Panc1 (cell line): ENCODE data around the gene SPSB3. TPM values are rescaled to one million over a fixed set of nuclear protein-coding genes. Genes with fewer than 3 reads are reported as not detected.

Source experiments
- ATAC-seq: fragments of 200-7000 bp; cut with Tn5 transposase; 2 replicates; pipeline ENCODE4 v1.9.1; 2020; ENCODE audit warnings: mild to moderate bottlenecking, moderate library complexity
- BruUV-seq: library from RNA; stranded (reverse); fragments of 400-500 nt; replicated peaks from 2 replicates; lab custom pipeline; 2021; lab: Mats Ljungman, UMichigan
- CTCF ChIA-PET: fragments of 300-600 bp; sonication (Branson Sonifier 250); formaldehyde crosslinking; loops from one replicate; lab custom pipeline; 2022; ENCODE audit warnings: antibody characterized with exemption; lab: Charles Lee
- POLR2A ChIA-PET: fragments of 300-600 bp; sonication (Branson Sonifier 250); formaldehyde crosslinking; loops from one replicate; lab custom pipeline; 2022; ENCODE audit warnings: antibody characterized with exemption; lab: Charles Lee
- DNase-seq: peaks from one replicate; pipeline ENCODE4 v3.0.0-alpha.2; 2010; ENCODE audit warnings: low read depth, low spot score
- H3K27ac ChIP-seq: 2 replicates; pipeline ENCODE4 v1.5.1; 2011; ENCODE audit warnings: mild to moderate bottlenecking, low read length, inconsistent platforms
- H3K27me3 ChIP-seq: fragments of 200-500 bp; sonication (Bioruptor generic); 2 replicates; pipeline ENCODE4 v1.6.0; 2014; ENCODE audit warnings: low read length, inconsistent platforms; ENCODE audit not compliant: control insufficient read depth, insufficient read depth
- H3K36me3 ChIP-seq: fragments of 200-500 bp; sonication (Bioruptor generic); 2 replicates; pipeline ENCODE4 v1.5.1; 2014; ENCODE audit warnings: inconsistent platforms, mild to moderate bottlenecking, low read length, moderate library complexity; ENCODE audit not compliant: control insufficient read depth, insufficient read depth
- H3K4me1 ChIP-seq: 2 replicates; pipeline ENCODE4 v1.5.1; 2011; ENCODE audit warnings: inconsistent platforms, mild to moderate bottlenecking, low read length, moderate library complexity; ENCODE audit not compliant: control insufficient read depth, insufficient read depth
- H3K4me3 ChIP-seq, 2 experiments: 2 replicates each; pipeline ENCODE4 v1.5.1; 2011 to 2012; ENCODE audit warnings: low read depth in 2 of 2, low read length in 2 of 2, mild to moderate bottlenecking in 2 of 2, inconsistent platforms in 1 of 2, moderate library complexity in 1 of 2
- H3K9me3 ChIP-seq: fragments of 200-500 bp; sonication (Bioruptor generic); 2 replicates; pipeline ENCODE4 v1.5.1; 2014; ENCODE audit warnings: low read depth, mild to moderate bottlenecking, inconsistent platforms, low read length, moderate library complexity; ENCODE audit not compliant: control insufficient read depth, insufficient read depth
- CTCF ChIP-seq: fragments of 450-650 bp; IDR thresholded peaks from 2 replicates; pipeline ENCODE4 v1.5.1; 2017; ENCODE audit warnings: mild to moderate bottlenecking
- POLR2AphosphoS5 ChIP-seq: IDR thresholded peaks from 2 replicates; pipeline ENCODE4 v1.6.1; 2012; ENCODE audit warnings: mild to moderate bottlenecking, low read depth, low read length, moderate library complexity
- REST ChIP-seq, 2 experiments: IDR thresholded peaks; 2 replicates each; pipeline ENCODE4 v1.6.1; 2011 to 2012; ENCODE audit warnings: low read depth in 2 of 2, control low read depth in 1 of 2, low read length in 1 of 2, mild to moderate bottlenecking in 1 of 2, moderate library complexity in 1 of 2; ENCODE audit not compliant: insufficient read depth in 1 of 2
- SIN3A ChIP-seq: IDR thresholded peaks from 2 replicates; pipeline ENCODE4 v1.6.1; 2012; ENCODE audit warnings: low read depth, mild to moderate bottlenecking, low read length, moderate library complexity, borderline replicate concordance; ENCODE audit not compliant: insufficient read depth
- TCF7L2 ChIP-seq: IDR thresholded peaks from 2 replicates; pipeline ENCODE4 v1.6.1; 2011; ENCODE audit warnings: mild to moderate bottlenecking, low read depth, low read length, inconsistent platforms
- in situ Hi-C: cut with HindIII; loops from 2 replicates; pipeline ENCODE4 v1.10.0; 2016; ENCODE audit warnings: low sequenced_read_pairs, low pct_unique_long_range_greater_than_20kb
- intact Hi-C: fragments of 100-400 bp; cut with micrococcal nuclease; formaldehyde crosslinking; loops from one replicate; pipeline ENCODE4 v1.10.0; 2022; ENCODE audit not compliant: unreplicated experiment
- total RNA-seq: library from RNA; stranded (reverse); gene quantifications from one replicate; pipeline ENCODE4 v1.2.1, GENCODE V29; 2021; ENCODE audit not compliant: unreplicated experiment

The SPSB3 gene
- total RNA-seq, 1 experiment from 2014 or later = 23.0 TPM

GRCh38 chr16:1793578-1794220 lies 11.3 kb upstream of the SPSB3 start, which contains the start of gene IGFALS:
TSS of gene IGFALS (minus strand) at chr16:1793705. CDS start at chr16:1793652, 53 bp downstream.
- no peak for ATAC-seq
- POLR2A ChIA-PET = no interaction called here
- Histone ChIP-seq H3K27ac (no peak within 1 kb of the TSS), H3K9me3 (no peaks in the 10 kb centered on the region; the same call in 1 of the 2 replicates), H3K4me3 (no peak within 1 kb of the TSS), H3K4me1 (peaks cover 3% of the 10 kb centered on the region; the same call in 1 of the 2 replicates), H3K27me3 (no peaks in the 10 kb centered on the region), H3K36me3 (no peaks in the 10 kb centered on the region)
- intact Hi-C loops = no loop called here
- CTCF ChIA-PET = interaction anchor here (0.6 kb wide), 1 partner anchor 54 kb away, joined by 5 read pairs; no protein-coding TSS in a partner anchor
- no peak for DNase-seq
- in situ Hi-C loops = no loop called here
- BruUV-seq = no TSS peak
- no peak for TF ChIP-seq SIN3A
- no peak for TF ChIP-seq REST (IDR thresholded peaks at IDR 0.05; ENCODE audit: insufficient read depth in 1 of 2, low read depth in 2 of 2, low read length in 1 of 2)
- no peak for TF ChIP-seq CTCF
- TF ChIP-seq TCF7L2 = no peak
- TF ChIP-seq POLR2AphosphoS5 = no peak

GRCh38 chr16:1792836-1793577 lies 10.6 kb upstream of the SPSB3 start:
- Histone ChIP-seq H3K4me3 (no peak overlapping the region), H3K9me3 (no peaks in the 10 kb centered on the region; the same call in 1 of the 2 replicates), H3K27ac (no peak overlapping the region), H3K36me3 (no peaks in the 10 kb centered on the region), H3K27me3 (no peaks in the 10 kb centered on the region), H3K4me1 (peaks cover 3% of the 10 kb centered on the region; the same call in 1 of the 2 replicates)
- DNase-seq (no peak), ATAC-seq (no peak)
- ChIA-PET POLR2A (no interaction called here), CTCF (no interaction called here)
- no TSS peak for BruUV-seq
- TF ChIP-seq POLR2AphosphoS5 (no peak), TCF7L2 (no peak), CTCF (no peak), REST (IDR thresholded peaks at IDR 0.05; ENCODE audit: insufficient read depth in 1 of 2, low read depth in 2 of 2, low read length in 1 of 2) (no peak), SIN3A (no peak)
- intact Hi-C loops (no loop called here), in situ Hi-C loops (no loop called here)
